AG09309 (cell line): ENCODE results near the gene MYO7B.

ENCODE experiments used
- DNase-seq: peaks from one replicate; pipeline ENCODE4 v3.0.0-alpha.2; 2010; ENCODE audit warnings: low read depth
- H3K4me3 ChIP-seq: 2 replicates; pipeline ENCODE4 v1.5.1; 2011; ENCODE audit warnings: mild to moderate bottlenecking, low read depth, low read length, moderate library complexity; ENCODE audit not compliant: control insufficient read depth
- TF ChIP-seq, protein P1 (sequence below): IDR thresholded peaks from 2 replicates; pipeline ENCODE4 v1.5.1; 2011; ENCODE audit warnings: mild to moderate bottlenecking, low read depth, low read length, inconsistent platforms; ENCODE audit not compliant: insufficient read depth, control insufficient read depth; ENCODE audit errors: missing control alignments

MYO7B gene

DNA sequence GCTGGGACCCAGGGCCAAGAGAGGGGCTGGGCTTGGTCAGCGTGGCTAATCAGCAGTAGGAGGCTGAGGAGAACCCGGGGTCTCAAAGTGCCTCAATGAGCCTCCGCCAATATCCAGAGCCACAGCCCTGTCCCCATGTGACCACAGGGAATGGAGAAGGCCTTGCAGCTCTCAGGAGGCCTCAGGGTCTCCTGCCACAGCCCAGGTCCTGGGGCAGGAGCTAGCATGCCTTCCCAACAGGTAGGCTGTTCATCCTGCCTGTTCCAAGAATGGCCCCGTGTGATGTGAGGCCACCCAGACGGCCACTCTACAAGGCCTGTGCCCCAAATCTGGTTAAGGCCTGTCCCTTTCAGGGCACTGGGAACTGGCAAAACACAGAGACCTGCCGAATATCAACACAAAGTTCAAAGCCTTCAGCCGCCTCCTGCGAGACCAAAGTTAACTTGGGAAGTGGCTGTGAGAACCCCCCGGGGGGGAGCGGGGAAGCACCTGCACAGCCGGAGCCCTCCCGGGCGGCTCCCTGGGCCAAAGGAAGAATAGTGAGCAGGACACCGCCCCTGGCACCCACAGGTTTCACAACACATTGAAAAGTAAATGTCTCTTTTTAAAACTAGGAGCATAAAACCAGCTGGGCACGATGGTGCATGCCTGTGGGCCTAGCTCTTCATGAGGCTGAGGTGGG is 144.3 kb downstream of the MYO7B start:
- TF ChIP-seq, protein P1, sequence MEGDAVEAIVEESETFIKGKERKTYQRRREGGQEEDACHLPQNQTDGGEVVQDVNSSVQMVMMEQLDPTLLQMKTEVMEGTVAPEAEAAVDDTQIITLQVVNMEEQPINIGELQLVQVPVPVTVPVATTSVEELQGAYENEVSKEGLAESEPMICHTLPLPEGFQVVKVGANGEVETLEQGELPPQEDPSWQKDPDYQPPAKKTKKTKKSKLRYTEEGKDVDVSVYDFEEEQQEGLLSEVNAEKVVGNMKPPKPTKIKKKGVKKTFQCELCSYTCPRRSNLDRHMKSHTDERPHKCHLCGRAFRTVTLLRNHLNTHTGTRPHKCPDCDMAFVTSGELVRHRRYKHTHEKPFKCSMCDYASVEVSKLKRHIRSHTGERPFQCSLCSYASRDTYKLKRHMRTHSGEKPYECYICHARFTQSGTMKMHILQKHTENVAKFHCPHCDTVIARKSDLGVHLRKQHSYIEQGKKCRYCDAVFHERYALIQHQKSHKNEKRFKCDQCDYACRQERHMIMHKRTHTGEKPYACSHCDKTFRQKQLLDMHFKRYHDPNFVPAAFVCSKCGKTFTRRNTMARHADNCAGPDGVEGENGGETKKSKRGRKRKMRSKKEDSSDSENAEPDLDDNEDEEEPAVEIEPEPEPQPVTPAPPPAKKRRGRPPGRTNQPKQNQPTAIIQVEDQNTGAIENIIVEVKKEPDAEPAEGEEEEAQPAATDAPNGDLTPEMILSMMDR: no peak
- no peak for DNase-seq
- H3K4me3 ChIP-seq: no peak overlapping the region

DNA sequence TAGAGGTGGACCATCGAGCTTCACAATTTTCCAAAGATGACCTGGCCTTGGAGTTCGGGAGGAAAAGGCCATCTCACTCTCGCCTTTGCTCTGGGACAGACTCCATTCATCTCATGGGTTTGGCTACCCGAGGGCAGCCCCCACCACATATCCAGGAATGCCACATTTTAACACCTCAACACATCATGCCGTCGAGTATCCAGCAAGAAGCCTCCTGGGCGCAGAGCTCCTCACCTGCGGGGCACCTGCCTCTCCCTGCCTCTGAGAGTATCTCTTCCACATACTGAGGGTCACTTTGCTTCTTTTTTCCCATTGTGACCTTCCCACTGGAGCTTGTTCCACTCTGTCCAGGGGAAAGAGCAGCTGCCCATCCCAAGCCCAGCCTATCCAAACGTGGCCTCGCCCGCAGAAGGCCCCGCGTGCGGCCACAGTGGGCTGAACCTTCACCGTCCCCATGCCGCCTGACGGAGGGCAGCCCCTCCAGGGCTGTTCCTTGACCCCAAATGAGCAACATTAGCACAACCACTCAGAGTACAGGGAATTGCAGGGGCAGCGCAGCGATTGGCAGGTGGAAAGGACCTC is 145.3 kb downstream of the MYO7B start:
- no peak overlapping the region for H3K4me3 ChIP-seq
- no peak for DNase-seq
- TF ChIP-seq, protein P1: no peak

DNA sequence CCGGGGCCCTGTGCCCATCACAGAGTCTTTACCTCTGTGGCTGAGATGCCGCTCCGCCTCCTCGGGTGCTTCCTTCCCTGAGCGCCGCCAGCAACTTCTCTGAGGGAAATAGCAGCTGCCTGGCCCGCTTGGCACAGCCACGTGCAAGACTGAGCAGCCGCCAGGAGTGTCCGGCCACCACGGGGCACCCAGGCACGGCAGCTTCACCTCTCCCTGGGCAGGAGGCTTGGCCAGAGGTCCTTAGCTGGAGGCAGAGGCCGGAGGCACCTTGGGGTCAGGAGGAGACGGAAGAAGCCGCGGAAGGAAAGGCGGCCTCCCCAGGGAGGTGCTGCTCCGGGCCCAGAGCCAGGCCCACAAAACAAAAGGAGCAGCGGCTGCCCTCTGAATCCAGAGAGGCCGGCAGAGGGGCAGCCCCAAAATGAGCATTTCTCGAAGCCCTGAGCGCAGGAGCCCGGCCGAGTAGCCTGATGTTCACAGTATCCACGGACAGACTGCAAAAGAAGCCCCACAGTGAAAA is 145.9 kb downstream of the MYO7B start:
- no peak for DNase-seq
- no peak overlapping the region for H3K4me3 ChIP-seq
- TF ChIP-seq, protein P1: no peak

DNA sequence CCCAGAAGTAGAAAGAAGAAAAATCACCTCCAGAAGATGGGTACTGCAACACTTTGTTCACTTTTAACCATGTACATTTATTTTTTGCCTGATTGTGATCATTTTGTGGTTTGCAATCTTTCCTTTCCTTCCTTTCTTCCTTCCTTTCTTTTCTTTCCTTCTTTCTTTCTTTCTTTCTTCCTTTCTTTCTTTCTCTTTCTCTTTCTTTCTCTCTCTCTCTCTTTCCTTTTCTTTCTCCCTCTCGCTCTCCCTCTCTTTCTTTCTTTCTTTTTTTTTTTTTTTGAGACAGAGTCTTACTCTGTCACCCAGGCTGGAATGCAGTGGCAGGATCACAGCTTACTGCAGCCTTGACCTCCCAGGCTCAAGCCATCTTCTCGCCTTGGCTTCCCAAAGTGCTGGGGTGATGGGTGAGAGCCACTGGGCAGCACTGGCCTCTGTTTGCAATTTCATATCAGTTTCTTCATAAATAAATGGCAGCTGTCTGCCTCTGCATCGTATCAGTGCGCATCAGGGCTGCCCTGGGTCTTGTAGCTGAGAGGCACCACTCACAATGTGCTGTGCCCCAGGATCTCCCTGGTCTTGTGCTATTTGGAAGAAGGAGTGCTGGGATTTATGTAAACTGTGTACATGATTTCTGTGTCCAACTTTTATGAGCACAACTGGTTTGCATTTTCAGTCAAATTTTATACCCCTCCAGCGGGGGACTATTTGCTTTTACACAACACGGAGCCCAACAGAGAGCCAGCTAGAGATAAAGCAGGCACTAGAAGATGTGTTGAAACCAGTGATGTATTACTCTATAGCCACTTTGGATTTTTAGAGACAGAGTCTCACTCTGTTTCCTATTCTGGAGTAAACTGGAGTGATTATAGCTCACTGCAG is 146.7 kb downstream of the MYO7B start:
- TF ChIP-seq, protein P1: no peak
- no peak for DNase-seq
- H3K4me3 ChIP-seq: no peak overlapping the region

DNA sequence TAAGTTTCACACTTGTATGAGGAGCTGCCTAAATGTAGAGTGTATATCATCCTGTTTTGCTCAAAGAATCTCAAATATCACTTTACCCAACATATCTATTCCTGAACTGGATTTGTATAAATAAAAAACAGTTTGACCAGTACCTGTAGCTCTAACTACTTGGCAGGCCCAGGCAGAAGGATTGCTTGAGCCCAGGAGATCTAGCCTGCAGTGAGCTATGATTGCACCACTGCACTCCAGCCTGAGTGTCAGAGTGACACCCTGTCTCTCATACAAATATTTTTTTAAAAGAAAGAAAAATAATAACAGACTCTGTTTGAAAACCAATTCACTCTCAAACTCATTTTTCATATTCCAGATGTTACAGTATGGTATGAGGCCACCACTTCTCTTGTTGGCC is 147.6 kb downstream of the MYO7B start:
- no peak overlapping the region for H3K4me3 ChIP-seq
- DNase-seq: no peak
- TF ChIP-seq, protein P1: no peak

DNA sequence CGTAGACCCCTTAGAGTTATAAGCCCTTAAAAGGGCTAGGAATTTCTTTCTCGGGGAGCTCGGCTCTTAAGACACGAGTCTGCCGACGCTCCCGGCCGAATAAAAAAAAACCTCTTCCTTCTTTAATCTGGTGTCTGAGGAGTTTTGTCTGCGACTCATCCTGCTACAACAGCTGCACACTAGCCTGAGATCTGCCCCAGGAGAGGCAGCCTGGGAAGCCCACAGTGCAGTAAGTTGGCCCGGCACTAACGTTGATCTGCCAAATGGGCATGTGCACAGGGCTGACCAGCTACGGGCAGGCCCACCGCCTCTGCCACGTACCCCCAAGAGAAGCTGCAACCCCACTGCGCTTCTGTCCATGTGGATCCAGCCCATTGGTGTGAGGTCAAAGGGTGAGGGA is 148.3 kb downstream of the MYO7B start:
- TF ChIP-seq, protein P1: no peak
- no peak overlapping the region for H3K4me3 ChIP-seq
- no peak for DNase-seq
